HG03354 (cell line): Measurements from ENCODE around the gene USH2A.
"Not testable (repeated sequence)": the region's sequence is repeated elsewhere in the genome, so short reads cannot be mapped to it uniquely, and the experiment has no call there.

Experiments used
- ATAC-seq: cut with Tn5 transposase; IDR thresholded peaks from one replicate; pipeline ENCODE4 v1.9.1; 2021; ENCODE audit warnings: mild to moderate bottlenecking; ENCODE audit not compliant: unreplicated experiment, poor library complexity, severe bottlenecking

USH2A gene

DNA sequence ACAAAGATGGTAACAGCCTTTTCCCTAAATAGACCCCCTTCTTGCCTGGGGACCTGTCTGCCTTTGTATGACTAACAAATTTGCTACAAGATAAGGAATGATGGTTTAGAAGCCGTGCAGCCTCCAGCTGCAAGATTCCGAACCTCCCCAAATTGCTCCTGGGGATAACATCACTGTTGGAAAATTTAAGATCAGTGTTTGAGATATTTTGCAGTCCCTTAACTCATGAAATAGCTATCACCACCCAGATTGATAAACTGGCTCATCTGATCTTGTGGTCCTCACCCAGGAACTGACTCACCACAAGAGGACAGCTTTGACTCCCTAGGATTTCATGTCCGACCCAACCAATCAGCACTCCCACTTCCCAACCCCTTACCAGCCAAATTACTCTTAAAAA is 254.7 kb downstream of the USH2A start:
- no peak for ATAC-seq

DNA sequence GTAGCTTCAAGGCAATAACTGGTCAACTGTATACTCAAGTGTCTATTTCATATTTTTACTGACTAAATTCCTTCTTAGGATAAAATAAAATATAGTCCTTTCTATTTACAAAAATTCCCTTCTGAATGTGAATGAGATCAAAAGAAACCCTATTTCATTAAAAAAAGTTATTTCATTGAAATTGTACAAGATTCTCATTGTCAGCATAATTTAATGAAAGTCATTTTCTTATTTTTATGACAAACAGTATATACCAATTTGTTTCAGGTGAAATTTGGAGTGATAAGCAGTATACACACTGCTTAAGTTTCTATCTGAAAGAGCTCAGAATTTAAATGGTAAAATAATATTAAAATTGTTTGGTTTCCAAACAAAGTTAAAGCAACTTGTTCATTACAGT is 269.2 kb downstream of the USH2A start:
- ATAC-seq, result no peak

DNA sequence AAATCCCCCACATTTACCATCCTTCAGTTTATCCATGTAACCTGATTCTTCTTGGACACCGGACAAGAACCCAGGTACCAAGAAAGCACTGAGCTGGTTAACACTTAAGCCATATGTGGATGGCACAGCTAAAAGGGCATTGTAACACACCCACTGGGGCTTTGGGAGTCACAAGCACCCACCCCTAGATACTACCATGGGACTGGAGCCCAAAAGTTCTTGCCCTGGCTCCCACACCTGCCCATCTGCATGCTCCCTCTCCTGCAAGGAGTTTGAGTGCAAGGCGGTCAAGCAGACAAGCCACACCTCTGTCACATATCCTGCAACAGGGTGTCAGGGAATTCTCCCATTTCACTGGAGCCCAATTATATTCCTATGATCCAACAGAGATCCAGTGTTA is 270.1 kb downstream of the USH2A start:
- ATAC-seq, result no peak

- ATAC-seq, result not testable (repeated sequence)
Observed at GRCh38 chr1:216145451-216146018, 277.7 kb downstream of the USH2A start.

DNA sequence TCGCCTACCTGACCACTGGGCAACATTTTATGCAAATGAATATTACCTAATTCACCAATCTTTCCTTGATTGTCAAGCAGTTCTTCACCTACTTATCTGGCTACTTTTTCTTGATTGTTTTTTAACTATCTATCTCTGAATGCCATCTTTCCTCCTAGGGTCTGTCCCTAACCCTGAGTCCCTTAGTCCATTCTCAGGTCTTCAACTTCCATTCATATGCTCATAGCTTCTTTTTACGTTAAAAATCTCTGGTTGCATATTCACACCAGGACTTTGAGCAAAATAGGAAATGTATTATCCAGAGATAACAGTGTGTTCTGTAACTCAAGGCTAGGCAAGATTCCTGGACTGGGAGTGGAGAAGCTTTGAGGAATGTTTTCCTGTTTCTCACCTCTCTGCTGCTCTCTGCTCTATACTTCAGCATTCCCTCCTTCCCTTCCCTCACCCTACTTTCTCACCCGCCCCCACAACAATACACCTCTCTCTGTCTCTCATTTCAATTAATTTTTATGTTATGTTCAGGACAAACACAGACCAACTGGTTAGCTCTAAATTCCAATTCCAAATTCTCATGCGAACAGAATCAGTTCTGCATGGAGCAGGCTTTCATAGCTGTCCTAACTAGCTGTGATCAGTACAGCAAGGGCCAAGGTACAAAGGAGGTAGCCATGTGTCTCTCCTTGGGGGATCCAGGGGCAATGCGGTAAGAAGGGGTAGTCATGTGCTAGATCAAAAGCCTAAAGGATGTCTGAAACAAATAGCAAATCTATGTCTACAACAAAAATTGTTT is 278.4 kb downstream of the USH2A start:
- ATAC-seq, result no peak

DNA sequence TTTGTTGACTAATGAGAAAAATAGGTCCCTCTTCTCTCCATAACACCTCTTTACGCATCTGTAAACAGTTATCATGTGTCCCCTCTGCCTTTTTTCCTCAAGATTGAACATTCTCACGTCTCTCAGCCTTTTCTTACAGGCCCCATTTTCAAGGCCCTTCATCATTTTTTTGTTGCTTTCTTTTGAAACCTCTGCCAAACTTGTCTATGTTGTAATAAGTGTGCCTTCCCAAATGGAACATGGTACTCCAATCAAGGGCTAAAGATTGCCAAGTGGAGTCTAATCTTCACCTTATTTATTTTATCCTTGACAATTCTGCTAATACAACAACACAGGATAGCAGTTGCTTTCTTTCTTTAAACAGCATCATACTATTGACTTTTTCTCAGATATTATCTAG is 280.3 kb downstream of the USH2A start:
- no peak for ATAC-seq

- no peak for ATAC-seq
Observed at GRCh38 chr1:216140730-216141524, 282.3 kb downstream of the USH2A start.

DNA sequence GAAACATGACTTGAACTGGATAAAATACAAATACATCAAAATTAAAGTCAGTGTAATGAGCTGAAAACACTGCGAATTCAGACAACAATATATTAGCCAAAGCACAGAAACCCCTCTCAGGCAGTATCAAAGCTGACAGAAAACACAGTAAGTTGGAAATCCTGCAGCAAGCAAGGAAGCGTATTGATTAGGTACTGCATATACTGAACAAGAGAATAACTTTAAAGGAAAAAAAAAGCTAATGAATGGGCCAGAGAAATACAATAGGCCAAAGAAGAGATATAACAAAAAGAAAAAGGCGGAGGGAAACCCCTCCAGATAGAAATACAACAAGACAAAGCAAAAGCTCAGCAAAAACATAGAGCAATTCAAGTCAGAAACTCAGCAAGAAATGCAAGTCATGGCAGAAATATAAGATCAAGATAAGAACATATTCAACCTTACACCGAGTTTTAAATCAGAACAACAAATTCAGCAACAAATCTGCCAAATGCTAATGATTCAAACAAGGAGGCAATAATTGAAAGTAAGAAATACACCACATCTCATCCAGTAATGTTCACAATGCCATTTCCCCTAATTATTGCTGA is 299.0 kb downstream of the USH2A start:
- ATAC-seq, result no peak

GRCh38 chr1:216123446-216124191 is 299.6 kb downstream of the USH2A start:
- no peak for ATAC-seq

- ATAC-seq, result peak; percentile 70
Observed at GRCh38 chr1:216119600-216119999, 303.6 kb downstream of the USH2A start.

DNA sequence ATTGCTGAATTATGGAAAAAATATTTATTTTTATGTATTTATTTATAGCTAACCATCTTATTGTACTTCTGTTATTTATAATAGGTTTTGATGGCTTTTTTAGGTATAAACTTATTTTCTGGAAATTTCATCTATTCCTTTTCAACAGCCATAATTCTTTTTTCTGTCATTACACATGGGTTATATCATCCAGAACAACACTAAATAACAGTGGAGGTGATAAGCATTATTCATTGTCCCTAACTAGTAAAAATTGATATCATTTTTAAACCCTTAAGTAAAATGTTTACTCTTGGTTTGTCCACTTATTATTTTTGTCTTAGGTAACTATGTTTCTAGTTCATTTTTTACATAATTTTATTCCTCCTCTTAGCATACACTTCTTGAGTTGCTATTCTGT is 309.1 kb downstream of the USH2A start:
- ATAC-seq, result no peak

GRCh38 chr1:216113181-216113580 is 310.1 kb downstream of the USH2A start:
- ATAC-seq, result no peak

DNA sequence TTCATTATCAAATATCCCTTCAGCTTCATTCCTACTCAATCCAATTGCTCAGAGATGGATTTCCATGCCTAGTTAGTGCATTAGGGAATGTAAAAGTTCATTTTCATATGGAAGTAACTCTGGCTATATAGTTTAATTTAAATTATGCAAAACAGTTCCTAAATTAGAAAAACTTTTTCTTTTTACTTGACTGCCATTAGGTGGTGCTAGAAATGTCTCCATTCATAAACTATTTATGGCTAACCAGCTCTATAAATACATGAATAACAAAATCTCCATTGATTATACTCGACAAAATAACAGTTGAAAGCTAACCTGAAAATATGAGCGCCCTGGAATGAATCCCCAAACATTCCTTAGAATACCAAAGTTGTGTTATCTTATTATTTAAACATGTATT is 311.4 kb downstream of the USH2A start:
- no peak for ATAC-seq

DNA sequence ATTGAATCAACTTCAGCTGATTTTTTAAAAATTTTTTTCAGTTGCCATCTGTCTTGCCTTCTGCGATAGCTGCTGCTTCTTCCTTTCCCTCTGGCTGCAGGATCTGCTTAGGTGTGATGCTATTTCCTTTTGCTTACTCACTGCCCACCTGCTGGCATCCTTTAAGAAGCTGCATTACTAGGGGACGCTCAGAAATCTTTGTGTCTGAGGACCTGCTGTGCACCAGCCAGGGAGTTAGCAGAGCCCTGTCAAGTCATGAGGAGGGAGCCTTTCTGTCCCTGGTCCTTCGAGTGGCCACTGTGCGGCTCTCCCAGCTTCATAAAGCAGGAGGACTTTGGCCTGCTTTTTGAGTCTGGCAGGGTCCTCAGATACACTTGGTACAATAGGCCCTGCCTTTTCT is 327.8 kb downstream of the USH2A start:
- ATAC-seq, result no peak

DNA sequence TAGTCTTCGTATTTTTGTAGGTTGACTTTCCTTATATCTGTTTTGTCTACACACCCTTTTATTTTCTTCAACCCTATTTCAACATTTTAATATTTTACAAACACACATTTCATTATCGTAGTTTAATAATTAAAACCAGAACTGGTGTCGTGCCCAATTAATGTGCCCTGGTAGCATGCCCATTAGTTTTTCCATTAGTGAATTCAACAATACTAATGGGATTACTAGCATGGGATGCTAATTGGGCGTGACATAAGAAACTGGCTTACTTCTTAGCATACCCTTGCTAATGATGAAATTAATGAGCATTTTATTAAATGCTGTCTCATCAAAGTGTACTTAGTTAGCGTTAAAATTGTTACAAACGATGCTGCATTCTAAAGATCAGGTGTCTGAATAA is 332.7 kb downstream of the USH2A start:
- no peak for ATAC-seq

DNA sequence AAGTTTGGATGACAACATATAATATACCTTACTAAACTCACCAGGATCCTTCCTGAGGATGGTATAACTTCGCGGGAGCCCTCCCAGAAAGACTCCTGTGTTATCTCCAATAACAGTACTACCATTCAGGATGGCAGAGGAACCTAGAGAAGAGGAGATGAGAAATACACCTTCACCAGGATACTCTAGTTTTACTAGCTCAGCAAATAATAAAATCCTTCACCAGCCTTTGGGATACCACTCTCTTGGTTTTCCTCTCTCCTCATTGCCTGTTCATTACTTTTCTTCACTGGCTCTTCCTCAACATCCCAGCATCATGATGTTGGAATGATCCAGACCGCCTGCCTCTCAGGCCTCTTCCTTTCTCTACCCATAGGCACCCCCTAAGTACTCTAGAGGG is 336.6 kb downstream of the USH2A start:
- no peak for ATAC-seq

DNA sequence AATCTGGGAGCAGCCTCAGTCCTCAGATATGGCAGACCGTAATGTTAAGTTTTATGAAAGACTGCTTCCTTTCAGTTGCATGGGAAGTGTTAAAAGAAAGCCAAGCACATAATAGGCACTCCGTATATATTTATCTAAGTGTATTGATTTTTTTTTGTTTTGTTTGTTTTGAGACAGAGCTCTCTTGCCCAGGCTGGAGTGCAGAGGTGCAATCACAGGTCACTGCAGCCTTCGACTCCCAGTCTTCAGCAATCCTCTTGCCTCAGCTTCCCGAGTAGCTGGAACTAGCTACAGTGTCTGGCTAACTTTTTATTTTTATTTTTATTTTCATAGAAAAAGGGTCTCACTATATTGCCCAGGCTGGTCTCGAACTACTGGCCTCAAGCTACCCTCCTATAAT is 341.8 kb downstream of the USH2A start:
- no peak for ATAC-seq

GRCh38 chr1:216076751-216077150 is 346.5 kb downstream of the USH2A start:
- ATAC-seq, result no peak

- no peak for ATAC-seq
Observed at GRCh38 chr1:216075339-216075738, 347.9 kb downstream of the USH2A start.
